ENCODE data around the gene SLC29A1.
"Not testable (repeated sequence)": the region's sequence is repeated elsewhere in the genome, so short reads cannot be mapped to it uniquely, and the experiment has no call there.

The SLC29A1 gene

DNA sequence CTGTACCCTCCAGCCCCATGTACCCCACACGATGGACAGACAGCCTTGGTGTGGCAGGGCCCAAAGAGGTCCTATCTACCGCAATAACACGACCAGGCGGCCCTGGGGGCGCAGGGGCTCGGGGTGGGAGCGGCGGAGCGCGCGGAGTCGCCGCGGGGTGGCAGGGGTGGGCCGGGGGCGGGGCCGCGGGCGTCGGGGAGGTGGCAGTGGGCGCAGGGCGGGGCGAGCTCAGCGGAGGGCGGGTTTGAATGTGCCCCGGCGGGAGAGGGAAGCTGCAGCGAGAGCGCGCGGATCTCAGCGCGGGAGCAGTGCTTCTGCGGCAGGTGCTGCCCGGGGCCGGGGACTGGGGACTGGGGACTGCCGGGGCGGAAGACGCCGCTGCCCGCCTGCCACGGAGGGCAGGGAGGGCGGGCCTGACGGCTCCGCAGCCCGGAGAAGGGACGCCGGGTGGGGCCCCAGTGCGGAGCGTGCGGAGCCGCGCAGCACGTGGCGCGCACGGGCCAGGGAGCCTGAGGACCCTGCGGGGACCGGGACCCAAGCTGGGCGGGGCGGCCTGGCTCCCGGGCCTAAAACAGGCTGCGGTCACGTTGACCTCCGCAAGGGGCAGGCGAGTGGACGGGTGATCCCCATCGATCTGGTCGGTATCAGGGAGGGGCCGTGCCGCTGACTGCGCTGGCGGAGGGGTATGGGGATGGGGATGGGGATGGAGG lies at the start of gene SLC29A1:
Gene SLC29A1 (plus strand): TSS at position 277 of the 710 bp plus-strand sequence. CDS start 3,719 bp downstream, outside the sequence.
- peak; percentile 26 for DNase-seq

DNA sequence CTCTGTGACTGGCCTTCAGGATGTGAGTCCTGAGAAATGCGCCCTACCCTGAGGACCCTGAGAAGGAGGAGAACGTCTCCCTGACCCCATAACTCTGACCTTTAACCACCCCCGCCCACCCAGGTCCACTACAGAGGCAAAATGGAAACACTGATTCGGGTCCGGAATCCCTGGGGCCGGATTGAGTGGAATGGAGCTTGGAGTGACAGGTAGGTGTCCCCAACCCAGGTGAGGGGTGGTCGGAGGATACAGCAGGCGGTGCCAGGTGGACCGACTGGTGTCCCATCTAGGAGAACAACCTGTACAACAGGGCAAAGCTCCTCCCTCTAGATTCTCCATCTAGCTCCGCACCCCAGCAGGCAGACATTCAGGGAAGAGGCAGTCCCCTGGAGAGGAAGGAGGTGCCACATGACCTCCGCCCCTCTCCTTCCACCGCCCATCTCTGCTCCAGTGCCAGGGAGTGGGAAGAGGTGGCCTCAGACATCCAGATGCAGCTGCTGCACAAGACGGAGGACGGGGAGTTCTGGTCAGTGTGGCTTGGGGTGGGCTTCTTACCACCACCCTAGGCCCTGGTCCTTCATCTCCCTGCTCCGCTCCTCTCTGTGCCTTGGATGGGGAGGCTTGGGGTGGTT lies 47.1 kb upstream of the SLC29A1 start:
- no peak for DNase-seq

DNA sequence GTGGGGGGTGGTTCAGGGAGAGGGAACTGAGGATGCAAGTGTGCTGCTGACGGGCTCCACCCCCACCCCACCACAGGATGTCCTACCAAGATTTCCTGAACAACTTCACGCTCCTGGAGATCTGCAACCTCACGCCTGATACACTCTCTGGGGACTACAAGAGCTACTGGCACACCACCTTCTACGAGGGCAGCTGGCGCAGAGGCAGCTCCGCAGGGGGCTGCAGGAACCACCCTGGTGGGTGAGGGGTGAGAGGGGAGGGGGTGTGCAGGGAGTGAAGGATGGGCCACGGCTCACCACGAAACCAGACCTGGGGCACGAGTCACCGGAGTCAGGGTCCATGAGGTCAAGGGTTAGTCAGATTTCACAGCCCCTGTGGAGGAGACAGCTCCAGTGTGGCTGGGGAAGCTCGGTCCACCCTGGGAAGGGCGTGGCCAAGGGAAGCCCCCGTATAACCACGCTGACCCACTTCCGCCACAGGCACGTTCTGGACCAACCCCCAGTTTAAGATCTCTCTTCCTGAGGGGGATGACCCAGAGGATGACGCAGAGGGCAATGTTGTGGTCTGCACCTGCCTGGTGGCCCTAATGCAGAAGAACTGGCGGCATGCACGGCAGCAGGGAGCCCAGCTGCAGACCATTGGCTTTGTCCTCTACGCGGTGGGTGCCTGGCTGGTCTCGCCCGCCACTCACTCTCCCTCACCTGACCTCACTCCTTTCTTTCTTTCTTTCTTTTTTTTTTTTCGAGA lies 46.5 kb upstream of the SLC29A1 start:
- DNase-seq: no peak

DNA sequence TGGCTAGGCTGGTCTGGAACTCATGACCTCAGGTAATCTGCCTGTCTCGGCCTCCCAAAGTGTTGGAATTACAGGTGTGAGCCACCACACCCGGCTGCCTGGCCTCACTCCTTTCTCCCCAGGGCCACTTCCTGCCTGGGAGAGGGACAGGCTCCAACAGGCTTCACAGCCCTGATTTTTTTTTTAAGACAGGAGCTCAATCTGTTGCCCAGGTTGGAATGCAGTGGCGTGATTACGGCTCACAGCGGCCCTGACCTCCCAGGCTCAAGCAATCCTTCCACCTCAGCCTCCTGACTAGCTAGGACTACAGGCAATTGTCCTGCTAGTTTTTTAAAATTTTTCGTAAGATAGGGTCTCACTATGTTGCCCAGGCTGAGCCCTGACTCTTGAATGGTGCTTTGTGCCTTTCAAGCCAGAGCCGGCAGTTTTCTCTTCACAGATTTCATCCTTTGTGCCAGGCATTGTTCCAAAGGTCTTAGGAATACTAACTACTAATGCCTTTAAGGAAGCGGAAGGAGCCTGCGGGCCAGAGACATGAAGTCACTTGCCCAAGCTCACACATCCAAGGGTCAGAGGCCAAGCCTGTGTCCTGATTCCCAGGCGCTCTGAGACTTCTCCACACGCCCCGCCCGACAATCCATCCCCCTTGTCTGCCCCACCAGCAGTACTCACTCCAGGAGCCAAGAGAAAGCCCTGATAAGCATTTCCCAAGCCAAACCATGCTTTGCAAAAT lies 45.5 kb upstream of the SLC29A1 start:
- DNase-seq: no peak

DNA sequence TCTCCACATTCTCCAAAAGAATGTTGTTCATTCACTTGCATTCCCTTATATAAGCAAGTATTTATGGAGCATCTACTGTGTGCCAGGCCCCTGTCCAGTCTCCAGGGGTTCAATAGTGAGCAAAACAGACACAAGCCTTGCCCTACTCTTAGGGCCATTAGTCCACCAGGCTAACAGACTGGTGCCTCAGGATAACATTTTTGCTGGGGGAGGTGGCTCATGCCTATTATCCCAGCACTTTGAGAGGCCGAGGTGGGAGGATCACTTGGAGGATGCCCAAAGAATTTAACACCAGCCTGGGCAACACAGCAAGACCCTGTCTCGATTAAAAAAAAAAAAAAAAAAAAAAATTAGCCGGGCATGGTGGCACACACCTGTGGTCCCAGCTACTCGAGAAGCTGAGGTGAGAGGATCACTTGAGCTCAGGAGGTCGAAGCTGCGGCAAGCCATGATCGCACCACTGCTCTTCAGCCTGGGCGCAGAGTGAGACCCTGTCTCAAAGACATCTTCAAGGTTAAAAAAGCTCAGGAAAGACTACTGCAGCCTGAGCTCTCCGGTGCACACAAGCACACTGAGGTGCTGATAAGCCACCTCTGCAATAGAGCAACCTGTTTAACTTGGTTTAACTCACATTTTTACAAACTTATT lies 44.8 kb upstream of the SLC29A1 start:
- no peak for DNase-seq

DNA sequence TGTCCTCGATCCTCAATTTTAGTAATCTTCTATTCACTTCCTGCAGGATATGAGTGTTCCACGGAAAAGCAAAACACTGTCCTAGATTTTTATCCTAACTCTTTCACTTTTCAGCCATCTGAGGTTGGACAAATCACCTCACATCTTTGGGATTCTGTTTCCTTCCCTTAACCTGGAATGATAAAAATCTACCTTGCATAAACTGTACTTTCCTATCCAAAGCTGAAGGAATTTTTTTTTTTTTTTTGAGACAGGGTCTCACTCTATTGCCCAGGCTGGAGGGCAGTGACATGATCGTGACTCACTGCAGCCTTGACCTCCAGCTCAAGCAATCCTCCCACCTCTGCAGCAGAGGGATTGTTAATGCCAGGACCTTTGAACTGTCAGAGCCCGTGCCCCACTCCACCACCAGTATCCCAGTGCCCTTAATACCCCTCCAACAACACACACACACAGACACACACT lies 44.3 kb upstream of the SLC29A1 start:
- no peak for DNase-seq

DNA sequence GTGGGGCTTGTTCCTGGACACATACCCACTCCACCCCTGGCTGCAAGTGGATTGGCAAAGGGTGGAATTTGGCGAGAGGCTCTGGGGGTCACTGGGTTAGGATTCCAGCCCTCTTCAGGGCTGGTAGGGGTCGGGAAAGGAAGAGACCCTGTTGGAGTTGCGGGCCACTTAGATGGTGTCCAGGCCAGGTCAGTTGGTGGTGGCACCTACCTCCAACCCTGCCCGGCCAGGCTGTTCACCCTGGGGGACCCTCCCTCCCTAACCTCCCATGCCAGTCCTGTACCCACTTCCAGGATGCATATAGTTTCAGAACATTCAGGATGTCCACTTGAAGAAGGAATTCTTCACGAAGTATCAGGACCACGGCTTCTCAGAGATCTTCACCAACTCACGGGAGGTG lies 43.7 kb upstream of the SLC29A1 start:
- DNase-seq: no peak

DNA sequence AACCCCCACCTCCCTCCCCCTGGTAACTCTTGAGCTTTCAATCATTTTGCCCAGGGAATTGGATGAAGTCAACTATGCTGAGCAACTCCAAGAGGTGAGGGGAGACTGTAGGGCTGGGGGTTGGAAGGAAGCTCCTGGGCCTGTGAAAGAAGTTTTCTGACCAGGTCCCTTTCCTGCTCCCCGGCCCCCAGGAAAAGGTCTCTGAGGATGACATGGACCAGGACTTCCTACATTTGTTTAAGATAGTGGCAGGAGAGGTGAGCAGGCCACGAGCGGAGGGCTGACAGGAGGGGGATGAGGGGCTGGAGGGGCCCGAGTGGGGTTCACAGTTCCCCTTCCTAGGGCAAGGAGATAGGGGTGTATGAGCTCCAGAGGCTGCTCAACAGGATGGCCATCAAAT lies 43.0 kb upstream of the SLC29A1 start:
- no peak for DNase-seq

DNA sequence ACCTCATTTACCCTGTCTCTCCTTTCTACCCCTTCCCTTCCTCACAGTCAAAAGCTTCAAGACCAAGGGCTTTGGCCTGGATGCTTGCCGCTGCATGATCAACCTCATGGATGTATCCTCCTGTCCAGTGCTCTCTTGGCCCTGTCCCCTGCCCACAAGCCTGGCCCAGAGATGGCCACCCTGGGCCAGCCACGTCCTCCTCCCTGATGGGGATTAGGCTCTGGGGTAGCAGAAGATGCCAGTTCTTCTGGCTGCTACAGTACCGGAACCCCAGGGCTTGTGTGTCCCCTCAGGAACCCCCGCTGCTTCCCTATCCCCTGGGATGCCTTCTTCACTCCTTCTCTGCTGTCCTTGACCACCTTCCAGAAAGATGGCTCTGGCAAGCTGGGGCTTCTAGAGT lies 42.5 kb upstream of the SLC29A1 start:
- no peak for DNase-seq

DNA sequence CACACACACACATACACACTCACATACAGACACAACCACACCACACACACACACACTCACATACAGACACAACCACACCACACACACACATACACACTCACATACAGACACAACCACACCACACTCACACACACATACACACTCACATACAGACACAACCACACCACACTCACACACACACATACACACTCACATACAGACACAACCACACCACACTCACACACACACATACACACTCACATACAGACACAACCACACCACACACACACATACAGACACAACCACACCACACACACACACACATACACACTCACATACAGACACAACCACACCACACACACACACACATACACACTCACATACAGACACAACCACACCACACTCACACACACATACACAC lies 41.6 kb upstream of the SLC29A1 start:
- DNase-seq: not testable (repeated sequence)

DNA sequence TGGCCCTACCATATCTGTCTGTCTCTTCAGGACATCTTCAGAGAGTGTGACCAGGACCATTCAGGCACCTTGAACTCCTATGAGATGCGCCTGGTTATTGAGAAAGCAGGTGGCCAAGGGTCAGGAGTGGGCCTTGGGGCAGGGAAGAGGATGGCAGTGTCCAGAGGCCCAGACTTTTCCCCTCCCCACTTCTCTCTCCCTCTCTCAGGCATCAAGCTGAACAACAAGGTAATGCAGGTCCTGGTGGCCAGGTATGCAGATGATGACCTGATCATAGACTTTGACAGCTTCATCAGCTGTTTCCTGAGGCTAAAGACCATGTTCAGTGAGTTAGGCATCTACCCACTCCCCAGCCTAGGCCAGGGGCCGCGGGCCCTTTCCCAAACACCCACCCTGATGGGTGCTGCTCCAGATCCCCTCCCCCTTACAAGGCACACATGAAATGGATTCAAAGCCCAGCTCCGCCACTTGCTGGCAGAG lies 40.4 kb upstream of the SLC29A1 start:
- DNase-seq: no peak

DNA sequence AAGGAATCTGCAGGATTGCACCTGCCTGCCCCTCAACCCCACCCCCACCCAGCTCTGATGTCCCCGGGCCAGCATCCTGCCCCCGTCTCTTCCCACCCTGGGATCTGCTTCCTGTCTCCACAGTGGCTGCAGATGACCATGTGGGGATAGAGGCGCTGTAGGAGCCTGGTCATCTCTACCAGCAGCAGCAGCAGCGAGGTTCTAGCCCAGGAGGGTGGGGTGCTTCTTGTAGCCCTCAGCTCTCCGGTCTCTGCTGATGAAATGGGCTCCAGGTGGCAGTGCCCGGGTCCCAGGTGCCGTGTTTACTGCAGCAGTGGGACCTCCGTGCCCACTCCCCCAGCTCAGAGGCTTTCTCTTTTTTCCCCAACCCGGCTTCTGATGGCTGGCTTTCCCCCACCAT lies 39.6 kb upstream of the SLC29A1 start:
- DNase-seq: no peak

DNA sequence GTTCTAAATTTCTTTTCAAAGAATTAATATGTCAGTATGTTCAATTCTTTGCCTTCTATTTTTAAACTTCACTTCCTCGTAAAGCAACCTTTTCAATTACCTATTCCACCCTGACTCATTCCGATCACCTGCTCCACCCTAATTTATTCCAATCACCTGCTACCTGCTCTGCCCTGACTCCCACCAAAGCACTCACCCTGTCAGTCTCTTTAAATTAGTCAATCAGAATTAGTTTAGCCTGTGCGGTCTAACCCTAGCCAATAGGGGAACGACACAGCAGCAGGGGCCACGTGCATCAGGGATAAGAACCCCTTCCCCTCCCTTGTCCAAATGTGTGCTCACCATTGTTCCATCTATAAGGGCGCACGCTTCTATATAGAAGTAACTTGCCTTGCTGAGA lies 38.0 kb upstream of the SLC29A1 start:
- not testable (repeated sequence) for DNase-seq

DNA sequence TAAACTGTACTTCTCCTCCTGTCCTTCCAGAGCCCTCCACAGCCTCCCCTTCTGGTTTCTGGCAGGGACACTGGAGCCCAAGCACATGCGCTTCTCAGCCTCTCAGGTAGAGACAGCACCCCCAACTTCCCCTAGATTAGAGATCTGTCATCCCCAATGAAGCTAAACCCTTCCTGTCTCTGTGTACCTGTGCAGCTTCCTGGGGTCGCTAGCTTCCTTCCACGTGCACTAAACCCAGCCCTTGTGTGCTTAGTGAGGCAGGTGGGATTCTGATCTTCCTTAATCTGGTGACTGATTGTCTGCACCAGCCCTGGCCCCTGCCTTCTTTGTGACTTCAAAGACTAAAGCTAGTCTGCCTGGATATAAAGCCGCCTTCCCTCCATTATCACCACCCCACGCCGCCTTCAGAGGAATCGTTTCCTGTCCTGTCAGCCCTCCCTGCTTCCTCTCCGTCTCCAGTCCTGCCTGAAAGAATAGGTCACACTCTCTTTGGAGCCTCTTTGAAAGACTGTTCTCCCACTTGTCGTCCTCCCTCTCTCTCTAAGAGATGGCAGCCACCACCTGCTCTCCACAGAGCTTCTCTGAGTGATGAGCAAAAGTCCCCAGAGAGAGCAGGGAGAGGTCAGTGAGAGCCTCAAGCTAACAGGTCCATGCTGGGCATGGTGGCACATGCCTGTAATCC lies 37.3 kb upstream of the SLC29A1 start:
- DNase-seq: no peak

DNA sequence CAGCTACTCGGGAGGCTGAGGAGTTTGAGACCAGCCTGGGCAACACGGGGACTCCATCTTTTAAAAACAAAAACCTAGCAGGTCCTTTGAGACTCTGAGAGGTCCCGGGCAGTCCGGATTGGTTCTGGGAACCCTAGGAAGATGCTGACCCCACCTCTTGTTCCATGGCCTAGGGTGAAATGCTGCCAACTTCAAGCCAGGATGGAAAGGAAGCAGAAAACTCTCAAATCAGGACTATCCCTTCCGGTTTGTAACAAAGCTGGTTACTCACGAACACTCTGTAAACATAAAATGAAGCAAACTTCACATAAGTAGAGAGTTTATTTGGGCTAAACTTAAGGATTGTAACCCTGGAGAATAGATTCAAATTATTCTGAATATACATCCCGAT lies 36.8 kb upstream of the SLC29A1 start:
- DNase-seq: no peak

DNA sequence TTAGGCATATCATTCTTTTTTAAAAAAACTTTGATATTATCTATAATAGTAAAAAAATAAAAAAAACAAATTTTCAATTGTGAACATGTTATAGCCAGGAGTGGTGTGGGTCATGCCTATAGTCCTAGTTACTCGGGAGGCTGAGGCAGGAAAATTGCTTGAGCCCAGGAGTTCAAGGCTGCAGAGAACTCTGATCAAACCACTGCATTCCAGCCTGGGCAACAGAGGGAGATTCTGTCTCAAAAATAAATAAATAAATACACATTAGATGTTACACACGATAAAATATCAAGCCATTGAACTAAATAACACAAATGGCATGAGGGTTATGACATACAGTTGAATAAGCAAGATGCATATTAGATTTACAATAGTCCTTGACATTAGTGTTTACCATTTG lies 34.6 kb upstream of the SLC29A1 start:
- DNase-seq: no peak

DNA sequence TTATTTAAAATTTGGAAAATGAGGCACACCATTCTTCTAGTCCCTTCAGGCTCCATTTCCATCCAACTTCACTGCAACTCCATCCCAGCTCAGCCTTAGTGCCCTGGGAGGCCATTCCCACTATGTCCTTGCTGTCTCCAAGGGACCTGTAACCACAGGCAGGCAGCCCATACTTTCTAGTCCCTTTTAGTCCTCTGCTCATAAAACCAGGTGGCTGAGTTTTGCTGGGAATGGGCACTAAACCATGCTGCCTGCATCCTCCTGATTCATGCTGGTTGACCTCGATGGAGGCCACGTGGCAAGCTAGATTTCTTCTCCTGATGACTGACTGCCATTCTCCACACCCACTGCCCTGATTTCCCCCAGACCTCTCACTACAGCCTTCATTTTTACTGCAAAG lies 34.1 kb upstream of the SLC29A1 start:
- DNase-seq: no peak

DNA sequence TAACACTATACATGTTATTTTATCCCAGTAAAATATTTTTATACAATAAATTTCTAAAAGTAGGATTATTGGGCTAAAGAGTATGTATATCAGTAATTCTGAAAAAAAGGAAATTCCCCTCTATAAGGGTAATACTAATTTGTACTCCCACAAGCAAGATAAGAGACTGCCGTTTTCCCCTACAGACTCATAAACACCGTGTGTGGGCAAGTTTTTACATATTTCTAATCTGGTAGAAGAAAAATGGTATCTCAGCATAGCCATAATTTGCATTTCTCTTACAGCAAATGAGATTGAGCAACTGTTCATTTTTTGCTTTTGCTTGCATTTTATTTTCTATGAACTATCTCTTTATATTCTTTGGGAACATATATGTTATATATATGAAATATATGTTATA lies 32.7 kb upstream of the SLC29A1 start:
- DNase-seq: no peak

DNA sequence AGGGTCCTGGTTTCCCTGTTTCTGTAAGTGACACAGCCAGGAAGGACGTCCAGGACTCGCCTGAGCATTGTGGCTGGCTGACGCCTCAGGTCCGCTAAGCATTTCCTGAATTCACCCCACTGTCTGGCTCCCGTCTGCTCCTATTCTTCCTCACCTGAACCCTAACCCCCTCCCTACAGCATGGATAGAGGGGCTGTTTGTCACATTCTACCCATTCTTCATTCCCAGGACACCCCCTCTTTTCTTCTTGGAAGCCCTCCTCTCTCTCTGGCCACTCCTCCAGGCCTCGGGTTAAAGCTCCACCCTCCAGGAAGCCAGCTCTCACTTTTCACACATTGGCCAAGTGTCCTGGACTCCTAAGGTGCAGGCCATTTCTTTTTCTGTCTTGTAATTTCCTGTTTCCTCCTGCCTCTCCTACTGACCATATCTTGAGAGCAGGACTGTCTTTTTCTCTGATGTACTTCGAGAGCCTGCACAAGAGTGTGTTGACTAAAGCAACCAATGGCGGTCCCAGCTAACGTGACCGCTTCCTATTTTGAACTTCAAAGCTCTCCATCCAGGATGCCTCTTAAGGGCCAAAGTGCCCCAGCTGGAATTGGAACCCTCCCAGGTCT lies 30.9 kb upstream of the SLC29A1 start:
- DNase-seq: peak; percentile 4

DNA sequence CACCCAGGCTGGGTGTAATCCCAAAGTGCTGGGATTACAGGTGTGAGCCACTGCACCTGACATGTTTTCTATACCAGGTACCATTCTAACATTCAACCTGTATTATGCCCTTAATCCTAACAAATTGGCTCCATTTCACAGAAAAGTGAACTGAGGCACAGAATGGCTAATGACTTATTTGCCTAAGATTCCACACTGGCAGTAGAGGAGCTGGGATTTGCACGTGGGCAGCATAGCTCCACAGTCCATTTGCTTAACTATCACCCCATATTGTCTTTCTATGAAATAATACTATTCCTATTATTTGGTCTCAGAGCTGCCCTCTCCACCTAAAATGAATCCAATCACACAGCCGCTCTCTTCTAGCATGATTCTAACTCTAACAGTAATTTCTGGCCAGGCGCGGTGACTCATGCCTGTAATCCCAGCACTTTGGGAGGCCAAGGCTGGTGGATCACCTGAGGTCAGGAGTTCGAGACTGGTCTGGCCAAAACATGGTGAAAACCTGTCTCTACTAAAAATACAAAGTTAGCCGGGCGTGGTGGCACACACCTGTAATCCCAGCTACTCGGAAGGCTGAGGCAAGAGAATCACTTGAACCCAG lies 30.0 kb upstream of the SLC29A1 start:
- no peak for DNase-seq

DNA sequence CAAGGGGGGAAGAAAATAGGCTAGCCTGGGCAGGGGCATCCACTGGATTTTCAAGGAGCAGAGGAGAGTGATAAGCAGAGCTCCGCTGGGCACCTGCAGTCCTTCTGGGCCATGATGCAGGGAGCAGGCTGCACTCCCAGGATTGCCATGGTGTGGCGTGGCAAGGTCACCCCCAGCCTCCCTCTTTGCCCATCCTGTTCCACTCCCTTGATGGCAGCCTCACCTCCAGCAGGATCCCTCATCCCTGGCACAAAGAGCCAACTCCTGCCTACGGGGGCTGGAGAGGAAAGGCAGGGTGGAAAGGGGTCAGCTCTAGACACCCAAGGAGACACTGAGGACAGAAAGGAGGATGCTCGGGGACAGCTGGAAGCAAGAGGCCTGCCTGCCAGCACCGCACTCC lies 29.1 kb upstream of the SLC29A1 start:
- no peak for DNase-seq

Measured in DMS79 (cell line).